PC-9 (cell line): ENCODE results near the gene CCL8. TPM values are rescaled to one million over a fixed set of nuclear protein-coding genes. Genes with fewer than 3 reads are reported as not detected.

Source experiments
- BruUV-seq: library from RNA; stranded (reverse); fragments of 400-500 nt; replicated peaks from 2 replicates; lab custom pipeline; 2021; lab: Mats Ljungman, UMichigan
- CTCF ChIA-PET: fragments of 300-600 bp; sonication (Branson Sonifier 250); formaldehyde crosslinking; loops from one replicate; lab custom pipeline; 2022; ENCODE audit warnings: antibody characterized with exemption; lab: Charles Lee
- POLR2A ChIA-PET: fragments of 300-600 bp; sonication (Branson Sonifier 250); formaldehyde crosslinking; loops from one replicate; lab custom pipeline; 2022; ENCODE audit warnings: antibody characterized with exemption; ENCODE audit not compliant: unreplicated experiment; lab: Charles Lee
- DNase-seq, 2 experiments: peaks; one replicate each; pipeline versions ENCODE4 v3.0.0 to v3.0.0-alpha.2; 2015 to 2022; ENCODE audit warnings: mixed read lengths in 1 of 2
- H2AFZ ChIP-seq: fragments of 200-600 bp; sonication (generic); 2 replicates; pipeline ENCODE4 v1.8.1; 2017; ENCODE audit warnings: antibody characterized with exemption
- H3F3A ChIP-seq: fragments of 200-600 bp; sonication (generic); 2 replicates; pipeline ENCODE4 v1.8.1; 2017; ENCODE audit warnings: antibody characterized with exemption, mild to moderate bottlenecking, low read depth; ENCODE audit not compliant: insufficient read depth
- H3K27ac ChIP-seq: fragments of 200-600 bp; sonication (generic); 2 replicates; pipeline ENCODE4 v1.6.1; 2016; ENCODE audit warnings: mixed run types
- H3K27me3 ChIP-seq: fragments of 200-600 bp; sonication (generic); 2 replicates; pipeline ENCODE4 v1.6.1; 2016; ENCODE audit warnings: low read depth, mixed run types; ENCODE audit not compliant: insufficient read depth
- H3K36me3 ChIP-seq: fragments of 200-600 bp; sonication (generic); 2 replicates; pipeline ENCODE4 v1.6.1; 2016; ENCODE audit warnings: low read depth, mixed run types
- H3K4me1 ChIP-seq: fragments of 200-600 bp; sonication (generic); replicated peaks from 2 replicates; pipeline ENCODE4 v1.6.1; 2016; ENCODE audit warnings: mixed run types; ENCODE audit not compliant: insufficient read depth
- H3K4me2 ChIP-seq: fragments of 200-600 bp; sonication (generic); 2 replicates; pipeline ENCODE4 v1.6.1; 2017; ENCODE audit warnings: mixed run types
- H3K4me3 ChIP-seq: fragments of 200-600 bp; sonication (generic); 2 replicates; pipeline ENCODE4 v1.6.1; 2016; ENCODE audit warnings: mixed run types
- H3K79me2 ChIP-seq: fragments of 200-600 bp; sonication (generic); 2 replicates; pipeline ENCODE4 v1.6.1; 2017; ENCODE audit warnings: low read depth, mixed run types
- H3K9me2 ChIP-seq: fragments of 200-600 bp; sonication (generic); 2 replicates; pipeline ENCODE4 v1.8.1; 2017; ENCODE audit warnings: mild to moderate bottlenecking; ENCODE audit not compliant: insufficient read depth
- H3K9me3 ChIP-seq: fragments of 200-600 bp; sonication (generic); 2 replicates; pipeline ENCODE4 v1.8.1; 2016; ENCODE audit warnings: low read depth; ENCODE audit not compliant: insufficient read depth
- H4K20me1 ChIP-seq: fragments of 200-600 bp; sonication (generic); 2 replicates; pipeline ENCODE4 v1.8.1; 2017; ENCODE audit not compliant: insufficient read depth
- CTCF ChIP-seq: fragments of 200-600 bp; sonication (generic); conservative IDR thresholded peaks from 2 replicates; pipeline ENCODE4 v1.6.1; 2017; ENCODE audit warnings: mixed run types, antibody characterized with exemption, mild to moderate bottlenecking, moderate library complexity
- EZH2 ChIP-seq: fragments of 200-600 bp; sonication (generic); IDR thresholded peaks from 2 replicates; pipeline ENCODE4 v1.8.0; 2017; ENCODE audit warnings: antibody characterized with exemption, low read depth
- intact Hi-C: fragments of 100-400 bp; cut with micrococcal nuclease; formaldehyde crosslinking; loops from one replicate; pipeline ENCODE4 v1.10.0; 2022; ENCODE audit not compliant: unreplicated experiment
- total RNA-seq: library from RNA; stranded (reverse); gene quantifications from 2 replicates; pipeline ENCODE4 v1.2.3, GENCODE V29; 2021

Gene CCL8
- total RNA-seq, 1 experiment from 2014 or later: not detected

GRCh38 chr17:34276826-34277225 is 42.4 kb upstream of the CCL8 start:
- Histone ChIP-seq H3K4me2 (no peak overlapping the region), H3K27me3 (peaks cover 4% of the 10 kb centered on the region; the same call in 1 of the 2 replicates), H3K79me2 (no peaks in the 10 kb centered on the region), H3K4me3 (no peak overlapping the region), H3K36me3 (no peaks in the 10 kb centered on the region), H3K9me3 (no peaks in the 10 kb centered on the region), H4K20me1 (no peaks in the 10 kb centered on the region), H3K4me1 (no peaks in the 10 kb centered on the region), H2AFZ (no peak overlapping the region), H3F3A (no peaks in the 10 kb centered on the region), H3K9me2 (no peaks in the 10 kb centered on the region), H3K27ac (no peak overlapping the region)
- TF ChIP-seq EZH2: no peak
- TF ChIP-seq CTCF: no peak
- no TSS peak for BruUV-seq
- DNase-seq: no peak
- POLR2A ChIA-PET: no interaction called here
- intact Hi-C loops: no loop called here
- CTCF ChIA-PET: no interaction called here

DNA sequence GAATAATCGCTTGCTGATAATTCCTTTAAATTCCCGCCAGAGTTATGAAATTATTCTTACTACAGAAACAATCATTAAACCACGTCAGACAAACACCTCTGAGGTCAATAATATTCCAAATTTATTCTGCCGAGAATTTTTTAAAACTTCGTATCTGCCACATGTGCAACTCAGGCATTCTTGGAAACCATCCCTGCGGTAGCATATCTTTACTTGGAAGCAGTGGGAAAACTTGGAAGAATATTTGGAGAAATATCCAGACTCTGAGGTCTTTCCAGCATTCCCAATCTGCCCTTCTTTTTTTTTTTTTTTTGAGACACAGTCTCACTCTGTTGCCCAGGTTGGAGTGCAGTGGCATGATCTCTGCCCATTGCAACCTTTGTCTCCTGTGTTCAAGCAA is 35.7 kb upstream of the CCL8 start:
- H3K27ac ChIP-seq: no peak overlapping the region
- H3F3A ChIP-seq: no peaks in the 10 kb centered on the region
- H3K9me3 ChIP-seq: no peaks in the 10 kb centered on the region
- H2AFZ ChIP-seq: no peak overlapping the region
- POLR2A ChIA-PET: no interaction called here
- intact Hi-C loops: no loop called here
- H3K79me2 ChIP-seq: no peaks in the 10 kb centered on the region
- no peaks in the 10 kb centered on the region for H3K36me3 ChIP-seq
- no peaks in the 10 kb centered on the region for H3K27me3 ChIP-seq
- TF ChIP-seq EZH2 (no peak), CTCF (no peak)
- H3K9me2 ChIP-seq: no peaks in the 10 kb centered on the region
- no peak for DNase-seq
- no peaks in the 10 kb centered on the region for H4K20me1 ChIP-seq
- no peak overlapping the region for H3K4me2 ChIP-seq
- BruUV-seq: no TSS peak
- no peak overlapping the region for H3K4me3 ChIP-seq
- no peaks in the 10 kb centered on the region for H3K4me1 ChIP-seq
- CTCF ChIA-PET: no interaction called here

DNA sequence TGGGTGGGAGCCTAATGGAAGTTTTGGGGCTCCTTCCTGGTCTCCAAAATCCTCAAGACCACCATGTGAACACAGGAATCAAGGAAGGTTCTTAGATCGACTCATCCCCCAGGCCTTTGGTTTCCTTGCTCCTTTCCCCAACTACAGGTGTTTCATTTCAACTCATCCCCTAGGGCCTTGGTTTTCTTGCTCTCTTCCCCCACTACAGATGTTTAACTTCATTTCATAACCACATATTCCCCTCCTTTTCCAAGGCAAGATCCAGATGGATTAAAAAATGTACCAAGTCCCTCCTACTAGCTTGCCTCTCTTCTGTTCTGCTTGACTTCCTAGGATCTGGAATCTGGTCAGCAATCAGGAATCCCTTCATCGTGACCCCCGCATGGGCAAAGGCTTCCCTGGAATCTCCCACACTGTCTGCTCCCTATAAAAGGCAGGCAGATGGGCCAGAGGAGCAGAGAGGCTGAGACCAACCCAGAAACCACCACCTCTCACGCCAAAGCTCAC is 33.9 kb upstream of the CCL8 start, which contains the start of gene CCL11:
TSS of gene CCL11 (plus strand) at position 457 of the 507 bp plus-strand sequence. CDS start 67 bp downstream, outside the sequence.
- no TSS peak for BruUV-seq
- H3K79me2 ChIP-seq: no peaks in the 10 kb centered on the region
- no peaks in the 10 kb centered on the region for H3K9me2 ChIP-seq
- H3K4me1 ChIP-seq: no peaks in the 10 kb centered on the region
- ChIA-PET CTCF (no interaction called here), POLR2A (no interaction called here)
- no peaks in the 10 kb centered on the region for H4K20me1 ChIP-seq
- H3K9me3 ChIP-seq: no peaks in the 10 kb centered on the region
- H3K4me2 ChIP-seq: no peak within 1 kb of the TSS
- no peak within 1 kb of the TSS for H3K27ac ChIP-seq
- H3K36me3 ChIP-seq: no peaks in the 10 kb centered on the region
- H3K4me3 ChIP-seq: no peak within 1 kb of the TSS
- no peak for DNase-seq
- intact Hi-C loops: no loop called here
- TF ChIP-seq CTCF: no peak
- no peak for TF ChIP-seq EZH2
- no peak within 1 kb of the TSS for H2AFZ ChIP-seq
- no peaks in the 10 kb centered on the region for H3F3A ChIP-seq
- no peaks in the 10 kb centered on the region for H3K27me3 ChIP-seq
